Measurements from ENCODE around the gene SPATA24. TPM values are rescaled to one million over a fixed set of nuclear protein-coding genes. Genes with fewer than 3 reads are reported as not detected.

Gene SPATA24
- total RNA-seq, 3 donors from 2014 or later: 2.4 to 3.6 (median 2.6) TPM

GRCh38 chr5:139386050-139386438 is 17.8 kb downstream of the SPATA24 start:
- no peaks in the 10 kb centered on the region for H3K27me3 Mint-ChIP-seq (ENCODE audit: low read depth)
- no peaks in the 10 kb centered on the region for H3K36me3 Mint-ChIP-seq (ENCODE audit: insufficient read depth)
- DNase-seq: no peak
- no peak for ATAC-seq
- H3K4me1 Mint-ChIP-seq (ENCODE audit: low read depth): peaks cover 46% of the 10 kb centered on the region
- H3K4me3 Mint-ChIP-seq: no peak overlapping the region
- no peaks in the 10 kb centered on the region for H3K9me3 Mint-ChIP-seq

- no peaks in the 10 kb centered on the region for H3K9me3 Mint-ChIP-seq
- H3K36me3 Mint-ChIP-seq (ENCODE audit: insufficient read depth): no peaks in the 10 kb centered on the region
- no peak for DNase-seq
- H3K4me3 Mint-ChIP-seq: peak overlapping the region; percentile 70
- H3K4me1 Mint-ChIP-seq (ENCODE audit: low read depth): peaks cover 39% of the 10 kb centered on the region
- no peaks in the 10 kb centered on the region for H3K27me3 Mint-ChIP-seq (ENCODE audit: low read depth)
- peak; percentile 23 to 25 for ATAC-seq
Observed at GRCh38 chr5:139385061-139386049, 18.5 kb downstream of the SPATA24 start.

- Mint-ChIP-seq H3K36me3 (ENCODE audit: insufficient read depth) (no peaks in the 10 kb centered on the region), H3K4me3 (peak overlapping the region; percentile 70), H3K27me3 (ENCODE audit: low read depth) (no peaks in the 10 kb centered on the region), H3K9me3 (no peaks in the 10 kb centered on the region), H3K4me1 (ENCODE audit: low read depth) (peaks cover 31% of the 10 kb centered on the region)
- DNase-seq: no peak
- no peak for ATAC-seq
Observed at GRCh38 chr5:139384591-139385051, 19.3 kb downstream of the SPATA24 start.

GRCh38 chr5:139383993-139384590 is 19.8 kb downstream of the SPATA24 start:
- H3K4me3 Mint-ChIP-seq: no peak overlapping the region

GRCh38 chr5:139383275-139383992 is 20.5 kb downstream of the SPATA24 start, which contains the start of gene SLC23A1:
SLC23A1 (minus strand) TSS chr5:139383297; CDS start chr5:139383253, 44 bp downstream.
- Mint-ChIP-seq H3K4me1 (ENCODE audit: low read depth) (peaks cover 28% of the 10 kb centered on the region), H3K27me3 (ENCODE audit: low read depth) (no peaks in the 10 kb centered on the region), H3K9me3 (no peaks in the 10 kb centered on the region), H3K36me3 (ENCODE audit: insufficient read depth) (no peaks in the 10 kb centered on the region), H3K4me3 (no peak within 1 kb of the TSS)
- DNase-seq: no peak
- no peak for ATAC-seq

More at GRCh38 chr5:139383993-139384590, 19.8 kb downstream of the SPATA24 start:
- ATAC-seq (no peak), DNase-seq (no peak)
- no peaks in the 10 kb centered on the region for H3K27me3 Mint-ChIP-seq (ENCODE audit: low read depth)
- H3K36me3 Mint-ChIP-seq (ENCODE audit: insufficient read depth): no peaks in the 10 kb centered on the region
- H3K4me1 Mint-ChIP-seq (ENCODE audit: low read depth): peaks cover 28% of the 10 kb centered on the region
- H3K9me3 Mint-ChIP-seq: no peaks in the 10 kb centered on the region

GRCh38 chr5:139382807-139383206 is 21.1 kb downstream of the SPATA24 start:
- ATAC-seq (no peak), DNase-seq (no peak)
- Mint-ChIP-seq H3K9me3 (no peaks in the 10 kb centered on the region), H3K4me3 (no peak overlapping the region), H3K4me1 (ENCODE audit: low read depth) (peaks cover 28% of the 10 kb centered on the region), H3K27me3 (ENCODE audit: low read depth) (no peaks in the 10 kb centered on the region), H3K36me3 (ENCODE audit: insufficient read depth) (no peaks in the 10 kb centered on the region)

- peaks cover 28% of the 10 kb centered on the region for H3K4me1 Mint-ChIP-seq (ENCODE audit: low read depth)
- no peaks in the 10 kb centered on the region for H3K27me3 Mint-ChIP-seq (ENCODE audit: low read depth)
- no peak for DNase-seq
- H3K4me3 Mint-ChIP-seq: no peak overlapping the region
- ATAC-seq: no peak
- peaks cover 2% of the 10 kb centered on the region for H3K36me3 Mint-ChIP-seq (ENCODE audit: insufficient read depth)
- H3K9me3 Mint-ChIP-seq: no peaks in the 10 kb centered on the region
Observed at GRCh38 chr5:139381837-139382761, 21.8 kb downstream of the SPATA24 start.

- Mint-ChIP-seq H3K4me3 (no peak overlapping the region), H3K9me3 (no peaks in the 10 kb centered on the region), H3K27me3 (ENCODE audit: low read depth) (no peaks in the 10 kb centered on the region), H3K36me3 (ENCODE audit: insufficient read depth) (peaks cover 3% of the 10 kb centered on the region), H3K4me1 (ENCODE audit: low read depth) (peaks cover 11% of the 10 kb centered on the region)
- ATAC-seq (no peak), DNase-seq (no peak)
Observed at GRCh38 chr5:139379626-139380449, 24.1 kb downstream of the SPATA24 start.

- H3K27me3 Mint-ChIP-seq (ENCODE audit: low read depth): no peaks in the 10 kb centered on the region
- H3K4me3 Mint-ChIP-seq: no peak overlapping the region
- H3K4me1 Mint-ChIP-seq (ENCODE audit: low read depth): peaks cover 4% of the 10 kb centered on the region
- ATAC-seq (no peak), DNase-seq (no peak)
- H3K36me3 Mint-ChIP-seq (ENCODE audit: insufficient read depth): peaks cover 5% of the 10 kb centered on the region
- no peaks in the 10 kb centered on the region for H3K9me3 Mint-ChIP-seq
Observed at GRCh38 chr5:139378941-139379361, 24.9 kb downstream of the SPATA24 start.

- no peaks in the 10 kb centered on the region for H3K9me3 Mint-ChIP-seq
- no peak overlapping the region for H3K4me3 Mint-ChIP-seq
Observed at GRCh38 chr5:139378101-139378825, 25.6 kb downstream of the SPATA24 start.

GRCh38 chr5:139377226-139377625 is 26.7 kb downstream of the SPATA24 start:
- DNase-seq (no peak), ATAC-seq (no peak)
- no peaks in the 10 kb centered on the region for H3K4me1 Mint-ChIP-seq (ENCODE audit: low read depth)
- H3K36me3 Mint-ChIP-seq (ENCODE audit: insufficient read depth): peaks cover 6% of the 10 kb centered on the region
- H3K9me3 Mint-ChIP-seq: no peaks in the 10 kb centered on the region
- no peak overlapping the region for H3K4me3 Mint-ChIP-seq
- no peaks in the 10 kb centered on the region for H3K27me3 Mint-ChIP-seq (ENCODE audit: low read depth)

More at GRCh38 chr5:139378101-139378825, 25.6 kb downstream of the SPATA24 start:
- no peaks in the 10 kb centered on the region for H3K27me3 Mint-ChIP-seq (ENCODE audit: low read depth)
- no peaks in the 10 kb centered on the region for H3K4me1 Mint-ChIP-seq (ENCODE audit: low read depth)
- ATAC-seq (no peak), DNase-seq (no peak)
- H3K36me3 Mint-ChIP-seq (ENCODE audit: insufficient read depth): peaks cover 5% of the 10 kb centered on the region

GRCh38 chr5:139376364-139376763 is 27.5 kb downstream of the SPATA24 start:
- H3K4me3 Mint-ChIP-seq: no peak overlapping the region
- ATAC-seq: no peak
- no peak for DNase-seq
- H3K4me1 Mint-ChIP-seq (ENCODE audit: low read depth): peaks cover 5% of the 10 kb centered on the region
- peaks cover 10% of the 10 kb centered on the region for H3K36me3 Mint-ChIP-seq (ENCODE audit: insufficient read depth)
- no peaks in the 10 kb centered on the region for H3K9me3 Mint-ChIP-seq
- H3K27me3 Mint-ChIP-seq (ENCODE audit: low read depth): no peaks in the 10 kb centered on the region
